WTC11 (cell line): ENCODE results near the gene UBR2.

Experiments
- AFF4 ChIP-seq: sonication (generic); formaldehyde crosslinking; IDR thresholded peaks from 2 replicates; pipeline ENCODE4 v1.8.1; 2023; ENCODE audit warnings: mild to moderate bottlenecking, missing genetic modification reagents, borderline replicate concordance
- CREM ChIP-seq: sonication (generic); formaldehyde crosslinking; IDR thresholded peaks from 2 replicates; pipeline ENCODE4 v1.8.1; 2022; ENCODE audit warnings: mild to moderate bottlenecking, missing genetic modification reagents, moderate library complexity
- ESRRA ChIP-seq: sonication (generic); formaldehyde crosslinking; IDR thresholded peaks from 2 replicates; pipeline ENCODE4 v1.8.1; 2022; ENCODE audit warnings: mild to moderate bottlenecking, missing genetic modification reagents, borderline replicate concordance
- GABPB1 ChIP-seq: sonication (generic); formaldehyde crosslinking; IDR thresholded peaks from 2 replicates; pipeline ENCODE4 v1.8.1; 2023; ENCODE audit warnings: mild to moderate bottlenecking, missing genetic modification reagents
- KAT7 ChIP-seq: sonication (generic); formaldehyde crosslinking; IDR thresholded peaks from 2 replicates; pipeline ENCODE4 v1.8.1; 2023; ENCODE audit warnings: missing genetic modification reagents, mild to moderate bottlenecking, borderline replicate concordance
- NFYB ChIP-seq: sonication (generic); formaldehyde crosslinking; conservative IDR thresholded peaks from 2 replicates; pipeline ENCODE4 v1.8.0; 2022; ENCODE audit warnings: low read depth, missing genetic modification reagents
- SOX15 ChIP-seq: fragments of 250-450 bp; sonication (Bioruptor Pico); IDR thresholded peaks from 2 replicates; pipeline ENCODE4 v1.9.0; 2021; ENCODE audit warnings: mild to moderate bottlenecking
- SP1 ChIP-seq: sonication (generic); formaldehyde crosslinking; conservative IDR thresholded peaks from 2 replicates; pipeline ENCODE4 v1.8.1; 2022; ENCODE audit warnings: missing genetic modification reagents
- TCF7 ChIP-seq: sonication (generic); formaldehyde crosslinking; IDR thresholded peaks from 2 replicates; pipeline ENCODE4 v1.8.0; 2022; ENCODE audit warnings: mild to moderate bottlenecking, low read depth, missing genetic modification reagents, moderate library complexity
- TEAD1 ChIP-seq: sonication (generic); formaldehyde crosslinking; IDR thresholded peaks from 2 replicates; pipeline ENCODE4 v1.8.0; 2022; ENCODE audit warnings: mild to moderate bottlenecking, missing genetic modification reagents
- USF2 ChIP-seq: sonication (generic); formaldehyde crosslinking; IDR thresholded peaks from 2 replicates; pipeline ENCODE4 v1.8.1; 2023; ENCODE audit warnings: mild to moderate bottlenecking, missing genetic modification reagents, moderate library complexity
- ZNF317 ChIP-seq: sonication (generic); formaldehyde crosslinking; IDR thresholded peaks from 2 replicates; pipeline ENCODE4 v1.8.1; 2023; ENCODE audit warnings: low read depth, mild to moderate bottlenecking, moderate library complexity, missing genetic modification reagents, borderline replicate concordance
- TF ChIP-seq, protein P1 (sequence below): fragments of 200-600 bp; IDR thresholded peaks from 2 replicates; pipeline ENCODE4 v1.8.0; 2022; ENCODE audit warnings: antibody characterized with exemption
- TF ChIP-seq, protein P2 (sequence below): sonication (generic); formaldehyde crosslinking; IDR thresholded peaks from 2 replicates; pipeline ENCODE4 v1.8.0; 2023; ENCODE audit warnings: mild to moderate bottlenecking, missing genetic modification reagents

DNA sequence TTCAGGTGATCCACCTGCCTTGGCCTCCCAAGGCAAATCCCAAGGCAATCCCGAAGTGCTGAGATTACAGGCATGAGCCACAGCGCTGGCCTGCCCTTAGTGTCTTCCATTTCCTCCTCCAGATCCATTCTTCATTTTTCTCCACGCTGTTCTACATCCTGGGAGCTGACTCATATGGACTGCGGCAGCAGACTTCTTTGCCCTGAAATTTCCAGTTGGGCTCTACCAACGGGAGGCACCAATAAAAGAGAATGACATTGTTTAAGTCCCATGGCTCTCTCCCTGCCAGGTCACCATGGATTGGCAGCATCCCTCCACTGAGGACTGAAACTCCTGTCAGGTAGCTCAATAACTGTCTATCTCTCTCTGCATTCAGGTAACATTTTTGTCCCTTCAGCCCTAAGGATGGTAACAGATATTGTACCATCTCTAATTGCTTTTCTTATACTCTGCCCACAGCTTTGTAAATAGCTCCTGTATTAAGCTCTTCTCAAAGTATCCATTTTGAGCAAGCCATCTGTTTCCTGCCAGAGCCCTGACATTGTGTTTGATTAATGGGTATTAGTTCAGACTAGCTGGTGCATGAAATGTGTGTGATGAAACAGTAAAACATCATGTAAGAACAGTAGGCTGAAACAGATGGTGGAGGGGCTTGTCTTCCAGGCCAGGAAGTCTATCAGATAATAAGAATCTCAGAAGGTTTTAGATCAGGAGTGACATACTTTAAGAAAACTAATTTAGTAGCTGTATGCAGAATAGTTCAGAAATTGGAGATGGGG lies 178.5 kb downstream of the UBR2 start:
- TF ChIP-seq, protein P1, sequence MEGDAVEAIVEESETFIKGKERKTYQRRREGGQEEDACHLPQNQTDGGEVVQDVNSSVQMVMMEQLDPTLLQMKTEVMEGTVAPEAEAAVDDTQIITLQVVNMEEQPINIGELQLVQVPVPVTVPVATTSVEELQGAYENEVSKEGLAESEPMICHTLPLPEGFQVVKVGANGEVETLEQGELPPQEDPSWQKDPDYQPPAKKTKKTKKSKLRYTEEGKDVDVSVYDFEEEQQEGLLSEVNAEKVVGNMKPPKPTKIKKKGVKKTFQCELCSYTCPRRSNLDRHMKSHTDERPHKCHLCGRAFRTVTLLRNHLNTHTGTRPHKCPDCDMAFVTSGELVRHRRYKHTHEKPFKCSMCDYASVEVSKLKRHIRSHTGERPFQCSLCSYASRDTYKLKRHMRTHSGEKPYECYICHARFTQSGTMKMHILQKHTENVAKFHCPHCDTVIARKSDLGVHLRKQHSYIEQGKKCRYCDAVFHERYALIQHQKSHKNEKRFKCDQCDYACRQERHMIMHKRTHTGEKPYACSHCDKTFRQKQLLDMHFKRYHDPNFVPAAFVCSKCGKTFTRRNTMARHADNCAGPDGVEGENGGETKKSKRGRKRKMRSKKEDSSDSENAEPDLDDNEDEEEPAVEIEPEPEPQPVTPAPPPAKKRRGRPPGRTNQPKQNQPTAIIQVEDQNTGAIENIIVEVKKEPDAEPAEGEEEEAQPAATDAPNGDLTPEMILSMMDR, result no peak
- no peak for TF ChIP-seq KAT7 (CRISPR knock-in tag)
- no peak for TF ChIP-seq ZNF317 (CRISPR knock-in tag)
- no peak for TF ChIP-seq USF2
- TF ChIP-seq CREM (CRISPR knock-in tag), result no peak
- no peak for TF ChIP-seq TEAD1
- no peak for TF ChIP-seq SP1 (CRISPR knock-in tag)
- no peak for TF ChIP-seq TCF7 (CRISPR knock-in tag)
- TF ChIP-seq NFYB (CRISPR knock-in tag), result no peak
- no peak for TF ChIP-seq SOX15
- no peak for TF ChIP-seq AFF4 (CRISPR knock-in tag)
- no peak for TF ChIP-seq ESRRA
- no peak for TF ChIP-seq GABPB1 (CRISPR knock-in tag)
- TF ChIP-seq, protein P2, sequence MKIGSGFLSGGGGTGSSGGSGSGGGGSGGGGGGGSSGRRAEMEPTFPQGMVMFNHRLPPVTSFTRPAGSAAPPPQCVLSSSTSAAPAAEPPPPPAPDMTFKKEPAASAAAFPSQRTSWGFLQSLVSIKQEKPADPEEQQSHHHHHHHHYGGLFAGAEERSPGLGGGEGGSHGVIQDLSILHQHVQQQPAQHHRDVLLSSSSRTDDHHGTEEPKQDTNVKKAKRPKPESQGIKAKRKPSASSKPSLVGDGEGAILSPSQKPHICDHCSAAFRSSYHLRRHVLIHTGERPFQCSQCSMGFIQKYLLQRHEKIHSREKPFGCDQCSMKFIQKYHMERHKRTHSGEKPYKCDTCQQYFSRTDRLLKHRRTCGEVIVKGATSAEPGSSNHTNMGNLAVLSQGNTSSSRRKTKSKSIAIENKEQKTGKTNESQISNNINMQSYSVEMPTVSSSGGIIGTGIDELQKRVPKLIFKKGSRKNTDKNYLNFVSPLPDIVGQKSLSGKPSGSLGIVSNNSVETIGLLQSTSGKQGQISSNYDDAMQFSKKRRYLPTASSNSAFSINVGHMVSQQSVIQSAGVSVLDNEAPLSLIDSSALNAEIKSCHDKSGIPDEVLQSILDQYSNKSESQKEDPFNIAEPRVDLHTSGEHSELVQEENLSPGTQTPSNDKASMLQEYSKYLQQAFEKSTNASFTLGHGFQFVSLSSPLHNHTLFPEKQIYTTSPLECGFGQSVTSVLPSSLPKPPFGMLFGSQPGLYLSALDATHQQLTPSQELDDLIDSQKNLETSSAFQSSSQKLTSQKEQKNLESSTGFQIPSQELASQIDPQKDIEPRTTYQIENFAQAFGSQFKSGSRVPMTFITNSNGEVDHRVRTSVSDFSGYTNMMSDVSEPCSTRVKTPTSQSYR (CRISPR knock-in tag), result no peak
